DMS79 (cell line): ENCODE data around the gene PACS2.

Source experiments
- DNase-seq: peaks from one replicate; lab custom pipeline; 2025; lab: John Stamatoyannopoulos, UW

Gene PACS2

DNA sequence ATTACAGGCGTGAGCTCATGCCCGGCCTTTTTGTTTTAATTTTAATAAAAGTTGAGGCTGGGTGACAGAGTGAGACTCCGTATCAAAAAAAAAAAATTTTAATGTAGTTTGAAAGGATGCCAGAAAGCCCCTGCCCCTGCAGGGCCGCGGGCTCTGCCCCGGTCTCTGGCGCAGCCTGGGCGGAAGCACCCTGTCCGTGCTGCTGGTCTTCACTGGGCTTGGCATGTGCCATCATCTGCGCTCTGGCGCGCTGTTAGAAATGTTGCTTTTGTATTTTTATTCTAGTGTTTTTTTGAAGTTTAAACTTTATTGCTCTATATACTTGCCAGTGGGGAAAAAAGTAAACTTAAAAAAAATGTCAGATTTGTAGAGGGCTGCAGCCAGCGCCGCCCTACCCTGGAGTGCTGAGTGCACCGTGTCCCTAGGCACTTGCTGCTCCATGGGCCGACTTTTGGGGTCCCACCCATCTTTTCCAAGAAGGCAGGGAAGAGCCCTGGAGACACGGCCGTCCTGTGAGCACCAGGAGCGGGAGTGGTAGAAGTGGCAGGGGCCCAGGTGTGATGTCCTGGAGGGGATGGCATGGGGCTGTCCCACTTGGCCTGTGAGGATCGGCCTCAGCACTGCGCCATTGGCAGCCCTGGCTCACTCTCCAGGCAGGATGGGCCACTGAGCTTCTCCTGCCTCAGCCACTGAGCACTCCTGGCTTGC lies 109.1 kb downstream of the PACS2 start:
- DNase-seq = no peak

DNA sequence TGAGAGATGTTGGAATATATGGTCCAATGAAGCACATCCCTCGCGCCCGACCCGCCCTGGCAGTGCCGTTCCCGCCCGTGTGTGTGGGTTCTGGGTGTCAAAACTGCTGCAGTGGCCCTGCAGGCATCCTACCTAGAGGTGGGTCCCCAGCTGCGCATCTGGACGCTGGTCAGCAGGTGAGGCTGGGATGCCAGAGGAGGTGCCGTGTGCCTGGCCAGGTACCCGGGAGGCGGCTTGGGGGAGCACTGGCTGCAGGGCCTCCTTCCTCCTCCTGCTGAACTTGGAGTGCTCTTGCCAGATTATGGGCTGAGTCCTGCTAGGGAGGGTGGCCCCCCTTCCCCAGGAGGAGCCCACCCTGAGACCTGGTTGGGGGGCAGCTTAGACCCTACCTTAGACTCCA lies 110.3 kb downstream of the PACS2 start:
- no peak for DNase-seq

DNA sequence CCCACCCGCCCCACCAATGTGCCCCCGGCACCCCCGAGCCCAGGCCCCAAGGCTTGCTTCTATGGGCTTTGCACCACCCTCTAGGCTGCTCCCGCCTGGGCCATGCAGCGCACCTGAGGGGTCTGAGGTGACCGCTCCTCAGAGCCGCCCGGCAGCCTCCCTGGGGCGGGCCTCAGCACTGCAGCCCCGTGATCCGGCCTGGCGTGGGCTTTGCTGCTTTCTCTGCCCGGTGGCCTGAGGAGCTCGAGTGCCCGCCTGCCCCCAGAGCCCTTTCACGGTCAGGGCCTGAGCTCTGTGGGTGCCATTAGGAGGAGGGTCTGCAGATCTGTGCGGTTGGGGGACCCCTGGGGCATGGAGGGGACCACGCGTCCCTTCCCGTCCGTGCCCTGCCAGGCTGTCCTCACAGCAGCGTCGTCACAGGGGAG lies 111.3 kb downstream of the PACS2 start:
- DNase-seq = no peak

DNA sequence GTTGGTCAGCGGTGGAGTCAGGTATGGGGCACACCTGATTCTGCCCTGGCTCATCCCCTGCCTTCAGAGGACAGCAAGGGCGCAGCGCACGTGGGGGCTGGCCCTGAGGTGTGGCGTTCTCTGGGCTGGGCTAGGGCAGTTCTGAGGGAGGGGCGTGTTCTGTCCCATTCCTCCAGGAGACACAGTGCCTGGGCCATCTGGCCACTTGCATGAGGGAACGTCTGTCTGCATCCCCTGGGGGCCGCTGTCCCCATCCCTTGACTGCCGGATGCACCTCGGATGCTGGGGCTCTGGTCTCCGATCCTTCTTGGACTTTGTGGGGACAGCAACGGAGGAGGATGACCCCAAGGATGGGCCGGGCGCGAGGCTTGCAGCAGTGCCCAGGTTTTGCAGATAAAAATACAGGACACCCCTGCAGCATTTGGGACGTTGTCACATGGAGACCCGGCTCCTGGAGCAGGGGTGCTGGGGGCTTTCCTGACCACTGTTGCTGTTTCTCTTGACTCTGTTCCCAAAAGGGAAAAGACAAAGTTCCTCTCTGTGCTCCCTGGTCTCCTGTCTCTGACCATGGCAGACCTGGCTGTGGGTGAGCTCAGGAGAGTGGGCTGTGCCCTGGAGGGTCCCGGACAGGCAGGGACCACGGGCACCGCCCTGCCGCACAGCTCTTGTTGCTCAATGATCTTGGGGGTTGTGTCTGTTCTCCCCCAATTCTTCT lies 112.0 kb downstream of the PACS2 start:
- no peak for DNase-seq

DNA sequence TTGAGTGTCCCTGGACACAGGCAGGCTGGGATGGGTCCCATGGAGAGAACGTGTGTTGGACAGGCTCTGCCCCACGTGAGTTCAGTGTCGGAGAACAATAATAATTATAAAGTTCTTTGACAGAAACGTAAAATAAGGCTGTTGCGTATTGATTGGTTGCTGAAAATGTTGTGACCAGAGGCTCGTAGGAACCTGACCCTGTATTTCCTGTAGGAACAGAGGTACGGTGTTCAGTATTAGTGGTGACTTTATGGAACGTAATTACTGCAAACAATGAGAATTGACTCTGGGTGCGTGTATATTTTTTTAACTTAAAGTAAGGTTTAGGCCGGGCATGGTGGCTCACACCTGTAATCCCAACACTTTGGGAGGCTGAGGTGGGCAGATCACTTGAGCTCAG lies 112.9 kb downstream of the PACS2 start:
- no peak for DNase-seq

DNA sequence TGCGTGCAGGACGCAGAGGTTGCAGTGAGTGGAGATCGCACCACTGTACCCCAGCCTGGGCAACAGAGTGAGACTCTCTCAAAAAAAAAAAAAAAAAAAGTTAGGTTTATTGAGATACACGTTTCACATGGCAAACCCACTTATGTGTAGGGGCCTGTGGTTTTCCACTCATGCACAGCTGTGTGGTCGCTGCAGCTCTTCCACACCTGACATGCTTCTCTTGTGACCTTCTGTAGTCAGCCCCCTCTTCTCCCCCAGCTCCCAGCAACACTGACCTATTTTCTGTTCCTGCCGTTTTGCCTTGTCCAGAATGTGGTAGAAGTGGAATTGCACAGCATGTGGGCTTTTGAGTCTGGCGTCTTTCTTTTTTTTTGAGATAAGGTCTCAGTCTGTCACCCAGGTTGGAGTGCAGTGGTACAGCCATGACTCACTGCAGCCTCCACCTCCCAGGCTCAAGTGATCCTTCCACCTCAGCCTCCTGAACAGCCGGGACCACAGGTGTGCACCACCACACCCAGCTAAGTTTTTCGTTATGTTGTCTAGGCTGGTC lies 113.5 kb downstream of the PACS2 start:
- DNase-seq = no peak

DNA sequence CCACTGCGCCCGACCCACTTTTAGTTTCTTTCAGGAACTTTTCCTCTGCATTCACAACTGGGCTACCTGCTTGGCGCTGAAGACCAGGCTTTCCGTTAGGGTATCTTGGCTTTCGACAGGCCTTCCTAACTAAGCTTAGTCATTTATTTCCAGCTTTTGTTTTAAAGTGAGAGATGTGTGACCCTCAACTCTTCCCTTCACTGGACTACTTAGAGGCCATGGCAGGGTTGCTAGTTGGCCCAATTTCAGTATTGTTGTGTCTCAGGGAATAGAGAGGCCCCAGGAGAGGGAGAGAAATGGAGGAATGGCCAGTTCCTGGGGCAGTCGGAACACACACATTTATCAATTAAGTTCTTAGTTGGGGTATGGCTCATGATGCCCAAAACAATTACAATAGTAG lies 115.5 kb downstream of the PACS2 start:
- no peak for DNase-seq

DNA sequence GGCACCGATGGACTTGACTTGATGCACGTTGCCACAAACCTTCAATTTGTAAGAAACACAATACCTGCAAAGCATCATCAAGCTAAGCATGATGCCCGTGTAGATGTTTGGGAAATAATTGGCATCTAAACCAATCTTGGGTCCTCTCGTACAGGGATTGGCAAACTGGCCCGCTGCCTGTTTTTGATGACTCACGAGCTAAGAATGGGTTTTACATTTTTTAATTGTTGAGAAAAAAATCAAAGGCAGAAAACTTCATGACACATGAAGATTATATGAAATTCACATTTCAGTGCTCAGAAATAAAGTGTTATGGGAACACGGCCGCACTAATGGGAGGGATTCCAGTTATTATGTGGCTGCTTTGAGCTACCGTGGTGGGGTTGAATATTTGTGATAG lies 116.0 kb downstream of the PACS2 start:
- no peak for DNase-seq

DNA sequence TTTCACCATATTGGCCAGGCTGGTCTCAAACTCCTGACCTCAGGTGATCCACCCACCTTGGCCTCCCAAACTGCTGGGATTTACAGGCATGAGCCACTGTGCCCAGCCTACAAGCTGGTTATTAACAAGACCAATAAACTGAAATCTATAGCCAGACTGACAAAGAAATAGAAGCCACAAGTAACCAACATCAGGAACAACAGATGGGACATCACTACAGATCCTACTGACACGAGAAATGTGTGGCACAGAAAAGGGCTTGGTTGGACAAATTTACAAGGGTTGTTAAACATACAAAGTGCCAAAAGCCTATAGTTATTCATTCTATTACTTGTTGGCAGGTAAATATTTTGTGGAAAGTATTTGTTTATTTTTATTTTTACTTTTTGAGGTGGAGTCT lies 116.7 kb downstream of the PACS2 start:
- DNase-seq = no peak

DNA sequence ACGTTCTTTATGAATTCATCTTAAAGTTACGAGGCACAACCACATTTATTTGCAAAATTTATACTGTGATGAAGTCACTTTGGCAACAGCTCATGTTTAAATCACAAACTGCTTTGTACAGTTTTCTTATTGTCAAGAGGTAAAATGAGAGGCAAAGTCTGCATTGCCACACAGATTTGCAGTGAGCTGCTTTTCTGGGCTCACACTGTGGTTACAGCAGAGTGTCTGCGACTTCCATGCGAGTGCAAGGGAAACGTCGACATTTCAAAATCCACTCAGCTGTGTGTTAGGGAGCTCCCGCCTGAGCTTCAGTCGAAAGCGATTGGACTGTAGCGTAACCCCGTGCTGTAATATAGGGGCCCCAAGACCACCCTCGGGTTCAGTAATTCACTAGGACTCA lies 118.1 kb downstream of the PACS2 start:
- no peak for DNase-seq

DNA sequence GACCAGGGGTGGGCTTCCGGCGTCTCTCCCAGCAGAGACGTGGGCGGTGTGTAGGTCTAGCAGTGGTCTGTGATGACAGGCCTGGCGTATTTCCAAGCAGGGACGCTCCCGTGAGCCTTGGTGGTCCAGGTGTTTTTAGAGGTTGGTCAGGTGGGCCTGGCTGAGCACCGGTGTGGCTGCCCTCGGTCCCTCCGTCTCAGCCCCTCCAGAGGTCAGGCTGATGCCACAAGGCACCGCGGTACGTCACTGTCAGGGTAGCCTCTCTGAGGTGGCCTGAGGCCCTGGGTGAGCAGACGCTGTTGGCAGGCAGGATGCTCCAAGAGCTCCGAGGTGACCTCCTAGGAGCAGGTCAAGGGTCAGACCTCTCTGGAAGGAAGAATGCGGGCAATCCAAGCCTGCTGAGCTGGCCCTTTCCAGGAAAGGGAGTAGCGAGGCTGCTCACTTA lies 118.6 kb downstream of the PACS2 start:
- no peak for DNase-seq

DNA sequence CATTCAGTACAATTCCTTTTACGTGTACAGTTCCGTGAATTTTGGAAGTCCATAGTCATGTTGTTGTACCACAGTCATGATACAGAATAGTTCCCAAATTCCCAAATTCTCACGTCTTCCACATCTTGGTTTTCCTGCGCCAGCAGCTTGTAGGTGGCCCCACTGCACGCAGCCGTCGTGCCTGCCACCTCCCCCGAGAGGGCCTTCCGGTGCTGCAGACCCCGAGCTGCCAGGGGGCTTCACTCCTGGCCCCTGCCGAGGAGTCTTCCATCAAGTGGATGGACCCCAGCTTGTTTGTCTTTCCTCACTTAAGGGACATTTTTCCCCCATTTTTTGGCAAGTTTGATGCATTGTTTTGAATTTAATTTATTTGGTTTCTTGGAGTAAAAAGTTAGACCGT lies 121.9 kb downstream of the PACS2 start:
- DNase-seq = no peak

DNA sequence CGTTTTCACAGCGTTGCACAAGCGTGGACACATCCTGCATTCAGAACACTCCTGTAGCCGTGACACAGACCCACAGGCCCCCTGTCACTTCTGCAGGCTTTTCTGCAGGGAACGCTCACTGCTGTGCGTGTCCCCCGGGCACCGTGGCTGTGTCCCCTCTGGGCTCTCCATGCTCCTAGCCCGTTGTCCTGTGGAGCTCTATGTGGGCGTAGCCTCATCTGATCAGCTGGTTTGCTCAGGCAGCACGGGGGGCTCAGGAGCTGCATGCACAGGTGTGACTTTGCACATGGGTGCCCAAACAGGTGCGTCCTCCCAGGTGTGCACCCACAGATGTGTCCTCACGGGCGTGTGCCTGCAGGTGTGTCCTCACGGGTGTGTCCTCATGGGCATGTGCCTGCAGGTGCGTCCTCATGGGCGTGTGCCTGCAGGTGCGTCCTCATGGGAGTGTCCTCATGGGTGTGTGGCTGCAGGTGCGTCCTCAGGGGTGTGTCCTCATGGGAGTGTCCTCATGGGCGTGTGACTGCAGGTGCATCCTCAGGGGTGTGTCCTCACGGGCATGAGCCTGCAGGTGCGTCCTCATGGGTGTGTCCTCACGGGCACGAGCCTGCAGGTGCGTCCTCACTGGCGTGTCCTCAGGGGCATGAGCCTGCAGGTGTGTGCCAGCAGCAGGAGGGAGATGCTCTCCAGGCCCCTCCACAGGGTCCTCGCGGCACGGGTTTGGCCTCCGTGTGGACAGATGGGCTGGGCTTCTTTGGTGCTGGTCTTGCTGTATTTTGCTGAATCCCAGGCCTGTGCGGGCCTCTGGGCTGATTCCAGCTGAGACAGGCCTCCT lies 122.6 kb downstream of the PACS2 start:
- no peak for DNase-seq

DNA sequence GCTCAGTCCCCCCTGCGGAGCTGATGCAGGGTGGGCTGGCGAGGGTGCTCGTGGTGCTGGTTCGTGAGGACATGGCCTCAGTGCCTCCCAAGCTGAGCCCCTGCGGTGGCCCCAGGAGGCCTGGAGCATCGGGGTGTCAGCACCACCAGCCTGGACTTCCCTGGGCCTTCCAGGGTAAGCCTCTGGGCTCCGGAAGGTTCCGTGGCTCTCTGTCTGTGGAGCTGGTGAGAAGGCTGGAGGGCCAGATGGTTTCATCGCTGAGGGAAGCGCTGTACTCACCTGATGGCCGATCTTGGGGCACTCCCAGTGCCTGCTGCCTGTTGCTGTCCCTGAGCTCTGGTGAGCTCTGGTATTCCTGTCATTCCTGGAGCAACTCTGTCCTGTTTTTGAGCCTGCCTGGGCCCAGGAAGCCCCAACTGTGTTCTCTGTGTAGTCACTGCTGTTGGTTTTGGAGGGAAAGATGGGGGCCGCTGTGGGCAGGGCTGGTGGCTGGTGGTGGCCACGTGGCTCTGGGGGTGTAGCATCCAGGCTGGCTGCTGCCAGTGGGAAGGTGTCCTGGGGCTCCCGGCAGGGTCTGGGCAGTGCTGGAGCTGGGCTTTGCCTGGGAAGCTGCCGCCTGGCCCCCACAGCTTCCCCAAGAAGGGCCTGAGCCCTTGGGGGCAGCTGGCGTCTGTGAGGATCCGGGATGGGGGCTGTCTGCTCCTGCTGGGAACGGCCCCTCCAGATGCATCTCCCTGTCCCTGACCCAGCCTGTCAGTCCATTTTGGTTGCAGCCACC lies 123.4 kb downstream of the PACS2 start:
- no peak for DNase-seq

DNA sequence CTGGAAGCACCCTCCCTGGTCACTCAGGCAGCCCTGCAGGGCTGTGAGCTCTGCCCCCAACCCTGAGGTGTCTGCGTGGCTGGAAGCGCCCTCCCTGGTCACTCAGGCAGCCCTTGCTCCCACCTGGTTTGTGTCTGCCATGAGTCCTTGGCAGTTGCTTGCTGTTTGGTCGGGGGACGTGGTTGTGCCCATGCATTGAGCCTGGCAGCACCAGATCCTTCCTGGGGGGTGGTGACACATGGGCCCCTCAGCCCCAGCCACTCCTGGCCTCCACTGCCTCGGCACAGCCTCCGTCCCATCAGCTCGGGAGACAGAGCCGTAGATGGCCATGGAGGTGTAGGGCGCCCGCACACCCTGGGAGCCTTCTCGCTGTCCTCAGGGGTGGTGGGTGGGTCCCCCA lies 124.6 kb downstream of the PACS2 start:
- no peak for DNase-seq

DNA sequence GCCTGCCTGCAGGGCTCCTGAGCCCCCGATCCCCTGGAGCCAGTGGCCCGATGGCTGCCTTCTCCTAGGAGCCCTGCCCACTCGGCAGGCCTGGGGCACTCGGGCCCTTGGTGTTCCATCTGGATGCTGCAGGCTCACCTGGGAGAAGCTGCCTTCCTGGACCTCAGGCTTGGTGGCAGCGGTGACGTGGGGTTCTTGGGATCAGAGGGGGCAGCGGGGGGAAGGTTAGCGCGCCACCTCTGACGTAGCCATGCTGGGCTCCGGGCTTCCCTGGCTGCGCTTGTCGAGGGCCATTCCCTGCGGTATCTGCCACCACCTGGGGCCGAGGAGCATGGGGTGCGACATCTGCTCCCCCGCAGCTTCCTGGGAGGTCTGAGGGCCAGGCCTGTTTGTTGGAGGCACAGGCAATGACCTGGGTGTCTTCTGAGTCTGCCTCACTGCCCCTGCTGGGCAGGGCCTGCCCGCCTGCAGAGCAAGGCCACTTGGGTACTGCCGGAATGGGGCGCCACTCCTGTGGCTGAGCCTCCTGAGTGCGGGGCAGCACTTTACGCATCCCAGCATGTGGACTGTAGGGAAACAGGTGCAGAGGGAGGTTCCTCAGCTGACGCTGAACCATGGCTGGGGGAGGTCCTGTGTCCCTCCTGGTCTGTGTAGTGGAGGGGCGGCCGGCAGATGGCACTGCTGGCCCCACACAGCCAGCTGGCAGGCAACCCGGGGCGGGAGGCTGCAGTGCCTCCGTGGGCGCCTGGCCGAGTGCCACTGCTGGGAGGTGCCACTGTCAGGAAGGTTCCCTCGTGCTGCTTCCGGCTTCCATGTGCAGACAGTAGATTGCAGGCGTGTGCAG lies 125.4 kb downstream of the PACS2 start:
- no peak for DNase-seq

DNA sequence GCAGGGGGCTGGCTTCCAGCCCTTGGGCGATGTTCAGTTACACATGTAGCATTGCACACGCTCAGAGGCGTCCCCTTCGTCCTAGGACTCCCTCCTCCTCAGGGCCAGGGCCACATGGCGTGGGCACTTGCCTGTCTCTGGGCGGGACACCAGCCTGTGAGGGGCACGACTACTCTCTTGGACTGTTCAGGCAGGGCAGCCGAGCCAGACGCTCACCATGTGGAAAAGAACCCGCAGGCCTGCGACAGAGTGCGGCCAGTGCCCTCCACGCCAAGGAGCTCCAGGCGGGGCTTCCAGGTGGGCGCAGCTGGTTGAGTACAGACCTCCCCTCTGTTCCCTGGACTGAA lies 126.0 kb downstream of the PACS2 start:
- no peak for DNase-seq

DNA sequence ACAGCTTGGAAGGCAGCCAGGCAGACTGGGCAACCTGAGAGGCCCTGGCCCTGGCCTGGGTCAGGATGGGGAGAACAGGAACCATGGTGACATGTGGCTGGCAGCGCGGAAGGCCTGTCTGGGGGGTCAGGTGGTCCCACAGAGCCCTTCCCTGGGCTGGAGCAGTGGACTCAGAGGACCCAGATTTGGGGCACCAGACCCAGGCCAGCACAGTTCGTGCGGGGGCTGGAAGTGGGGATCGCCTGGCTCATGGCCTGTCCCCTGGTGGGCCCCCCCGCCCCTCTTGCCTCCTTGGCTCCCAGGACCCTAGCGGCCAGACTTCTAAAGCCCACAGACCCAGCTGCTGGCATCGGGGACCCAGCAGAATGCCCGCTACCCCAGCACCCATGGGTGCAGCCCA lies 126.4 kb downstream of the PACS2 start:
- DNase-seq = no peak

DNA sequence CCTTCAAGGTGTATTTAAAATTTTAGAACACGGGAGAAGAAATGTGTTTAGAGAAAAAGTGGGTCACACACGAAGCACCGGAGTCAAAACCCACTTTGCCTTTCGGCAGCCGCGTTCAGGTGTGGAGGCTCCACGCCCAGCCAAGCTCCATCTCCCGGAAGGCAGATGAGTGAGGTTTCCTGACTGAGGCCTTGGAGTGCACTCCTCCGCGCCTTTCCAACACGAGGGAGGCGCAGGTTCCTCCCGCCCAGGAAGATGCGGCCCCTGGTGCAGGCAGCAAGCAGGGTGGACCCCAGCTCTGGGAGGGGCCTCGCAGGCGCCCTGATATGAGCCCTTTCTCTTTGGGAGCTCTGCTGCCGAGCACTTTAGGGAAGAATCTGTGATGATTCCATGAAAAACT lies 127.6 kb downstream of the PACS2 start:
- DNase-seq = no peak

DNA sequence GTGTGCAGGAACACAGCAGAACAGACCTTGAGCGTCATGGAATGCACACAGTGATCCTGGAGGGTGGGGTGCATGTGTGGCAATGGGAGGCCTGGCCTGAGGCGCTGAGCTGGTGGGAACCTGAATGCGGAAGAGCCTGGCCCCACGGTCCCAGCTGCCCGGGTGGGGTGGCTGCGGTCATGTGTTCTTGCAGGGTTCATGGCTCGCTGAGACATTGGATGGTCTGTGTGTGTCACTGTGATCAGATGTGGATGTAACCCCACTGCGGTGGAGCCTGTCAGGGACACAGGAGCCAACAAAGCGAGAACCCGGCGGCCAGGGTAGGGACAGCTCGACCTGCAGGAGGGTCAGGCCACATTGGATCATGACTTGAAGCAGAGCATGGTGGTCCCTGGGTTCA lies 128.3 kb downstream of the PACS2 start:
- no peak for DNase-seq

DNA sequence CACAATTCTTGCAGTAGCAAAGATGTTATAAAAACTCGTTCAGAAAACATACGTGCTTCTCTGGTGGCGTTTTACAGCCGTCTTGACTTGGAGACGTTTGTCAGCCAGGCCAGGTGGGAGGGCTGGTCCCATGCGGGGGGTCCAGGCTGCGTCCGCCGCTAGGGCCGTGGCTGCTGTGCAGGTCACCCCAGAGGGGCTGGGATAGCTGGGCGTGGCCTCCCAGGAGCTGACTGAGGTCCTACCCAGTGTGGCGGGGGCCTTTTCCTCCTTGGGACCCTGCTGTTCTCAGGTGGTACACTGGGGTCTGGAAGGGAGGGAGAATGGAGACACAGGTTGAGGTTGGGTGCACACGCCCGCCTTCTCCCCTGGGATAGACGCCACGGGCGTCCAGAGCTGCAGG lies 130.3 kb downstream of the PACS2 start:
- DNase-seq = no peak
